H1 (cell line): ENCODE data around the gene TTC28. TPM values are rescaled to one million over a fixed set of nuclear protein-coding genes. Genes with fewer than 3 reads are reported as not detected.

ENCODE experiments used
- GABPA ChIP-seq: IDR thresholded peaks from 2 replicates; pipeline ENCODE4 v1.6.1; 2011; ENCODE audit warnings: mild to moderate bottlenecking, low read length, moderate library complexity, borderline replicate concordance; ENCODE audit not compliant: insufficient read depth
- polyA plus RNA-seq, 7 experiments: library from polyadenylated mRNA; depleted of rRNA in 3 of 7; stranded (reverse) in 5 of 7; unstranded in 2 of 7; fragments of >200 nt in 5 of 7; fragments of 200-250 nt in 2 of 7; gene quantifications; 1 replicate in 5 of 7; 2 replicates in 1 of 7; 4 replicates in 1 of 7; pipeline versions ENCODE4 v1.2.1 to v1.2.3, GENCODE V29; 2011 to 2013; ENCODE audit warnings: missing spikeins in 2 of 7, mixed read lengths in 2 of 7
- total RNA-seq: library from RNA; stranded (reverse); fragmentation: NEBNext Ultra II Directional; extraction: Animal tissue kit (Norgen Biotek cat#: 25700); gene quantifications from 2 replicates; pipeline ENCODE4 v1.2.1, GENCODE V29; 2021

The TTC28 gene
- total and polyA plus RNA-seq, 2 of the 8 experiments (the other 6 are each of a cell fraction or from before 2014, with no cell fraction given), result 2.6 to 12.6 TPM

DNA sequence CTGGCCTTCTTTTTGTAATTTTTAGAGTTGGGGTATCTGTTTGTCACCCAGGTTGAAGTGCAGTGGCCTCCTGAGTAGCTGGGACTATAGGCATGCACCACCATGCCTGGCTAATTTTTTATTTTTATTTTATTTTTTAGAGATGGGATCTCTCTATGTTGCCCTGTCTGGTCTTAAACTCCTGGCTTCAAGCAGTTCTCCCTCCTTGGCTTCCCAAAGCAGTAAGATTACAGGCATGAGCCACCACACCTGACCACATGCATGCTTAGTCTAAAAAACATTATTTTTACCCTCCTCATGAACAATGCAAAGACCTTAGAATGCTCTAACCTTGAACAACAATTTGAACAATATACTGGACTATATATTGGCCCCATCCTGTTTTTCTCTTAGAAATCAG is 738.5 kb downstream of the TTC28 start (continued):
- no peak for TF ChIP-seq GABPA
